SU-DHL-6 (cell line): ENCODE measurements around the gene PMEPA1.

Experiments
- H2AFZ ChIP-seq: fragments of 200-600 bp; sonication (generic); 2 replicates; pipeline ENCODE4 v1.6.1; 2014; ENCODE audit warnings: low read depth, mild to moderate bottlenecking, moderate library complexity, mixed read lengths, antibody characterized with exemption, low read length; ENCODE audit not compliant: severe bottlenecking
- H3F3A ChIP-seq: fragments of 200-600 bp; shearing (Covaris generic); 2 replicates; pipeline ENCODE4 v1.6.0; 2016; ENCODE audit warnings: antibody characterized with exemption, mild to moderate bottlenecking; ENCODE audit not compliant: insufficient read depth
- H3K27ac ChIP-seq: fragments of 200-600 bp; sonication (generic); 2 replicates; pipeline ENCODE4 v1.5.1; 2016; ENCODE audit warnings: low read depth, mild to moderate bottlenecking, low read length, moderate library complexity, mixed read lengths
- H3K27me3 ChIP-seq: fragments of 200-600 bp; sonication (generic), shearing (Covaris generic); 2 replicates; pipeline ENCODE4 v1.6.0; 2014; ENCODE audit warnings: mild to moderate bottlenecking, low read length
- H3K36me3 ChIP-seq: fragments of 200-600 bp; sonication (generic); 2 replicates; pipeline ENCODE4 v1.6.1; 2014; ENCODE audit warnings: mild to moderate bottlenecking, low read length, mixed read lengths
- H3K4me2 ChIP-seq: fragments of 300-600, 200-600 bp; shearing (Covaris generic), sonication (generic); 2 replicates; pipeline ENCODE4 v1.6.0; 2014; ENCODE audit warnings: low read length, low read depth, mild to moderate bottlenecking; ENCODE audit not compliant: poor library complexity, severe bottlenecking
- H3K4me3 ChIP-seq: fragments of 200-600 bp; sonication (generic); 2 replicates; pipeline ENCODE4 v1.5.1; 2014; ENCODE audit warnings: antibody characterized with exemption, low read length, mild to moderate bottlenecking, mixed read lengths; ENCODE audit not compliant: insufficient read depth, poor library complexity, severe bottlenecking
- H3K79me2 ChIP-seq: fragments of 200-600 bp; sonication (generic); 2 replicates; pipeline ENCODE4 v1.6.1; 2014; ENCODE audit warnings: mild to moderate bottlenecking, low read length, moderate library complexity; ENCODE audit not compliant: insufficient read depth
- H3K9ac ChIP-seq: fragments of 200-600 bp; sonication (generic); 2 replicates; pipeline ENCODE4 v1.7.0; 2014; ENCODE audit warnings: mild to moderate bottlenecking, low read length
- H3K9me2 ChIP-seq: fragments of 200-600 bp; sonication (generic); replicated peaks from 2 replicates; pipeline ENCODE4 v1.6.1; 2014; ENCODE audit warnings: low read length; ENCODE audit not compliant: insufficient read depth
- H3K9me3 ChIP-seq: fragments of 200-600 bp; sonication (generic); 2 replicates; pipeline ENCODE4 v1.6.1; 2014; ENCODE audit warnings: low read length, mixed read lengths; ENCODE audit not compliant: insufficient read depth
- H4K20me1 ChIP-seq: fragments of 200-600 bp; sonication (generic); 2 replicates; pipeline ENCODE4 v1.6.1; 2014; ENCODE audit warnings: low read depth, mild to moderate bottlenecking, antibody characterized with exemption, low read length, moderate library complexity, mixed read lengths
- CTCF ChIP-seq: fragments of 200-600 bp; sonication (generic); IDR thresholded peaks from one replicate; pipeline ENCODE4 v1.5.1; 2017; ENCODE audit warnings: antibody characterized with exemption, mild to moderate bottlenecking, low read length, moderate library complexity; ENCODE audit not compliant: insufficient read depth, poor library complexity, severe bottlenecking
- EZH2phosphoT487 ChIP-seq: fragments of 200-600 bp; sonication (generic), shearing (Covaris generic); conservative IDR thresholded peaks from 2 replicates; pipeline ENCODE4 v1.6.1; 2018; ENCODE audit warnings: mild to moderate bottlenecking, antibody characterized with exemption, low read length, moderate library complexity, mixed read lengths

PMEPA1 gene

GRCh38 chr20:57627339-57627738, 82.5 kb downstream of the PMEPA1 start:
- H3F3A ChIP-seq, result no peaks in the 10 kb centered on the region
- TF ChIP-seq EZH2phosphoT487, result no peak
- no peak for TF ChIP-seq CTCF
- no peak overlapping the region for H2AFZ ChIP-seq
- H3K27ac ChIP-seq, result no peak overlapping the region
- H4K20me1 ChIP-seq, result no peaks in the 10 kb centered on the region
- H3K9me3 ChIP-seq, result peaks cover 7% of the 10 kb centered on the region; the same call in 1 of the 2 replicates
- H3K4me3 ChIP-seq, result no peak overlapping the region
- no peaks in the 10 kb centered on the region for H3K36me3 ChIP-seq
- H3K9me2 ChIP-seq, result no peaks in the 10 kb centered on the region
- no peaks in the 10 kb centered on the region; the same call in 1 of the 2 replicates for H3K27me3 ChIP-seq
- H3K79me2 ChIP-seq, result no peaks in the 10 kb centered on the region
- no peak overlapping the region for H3K9ac ChIP-seq
- H3K4me2 ChIP-seq, result no peak overlapping the region

GRCh38 chr20:57625978-57626377, 83.8 kb downstream of the PMEPA1 start:
- Histone ChIP-seq H3K4me3 (no peak overlapping the region), H3K36me3 (no peaks in the 10 kb centered on the region), H3K27me3 (no peaks in the 10 kb centered on the region; the same call in 1 of the 2 replicates), H4K20me1 (no peaks in the 10 kb centered on the region), H3K9me2 (no peaks in the 10 kb centered on the region), H3K4me2 (no peak overlapping the region), H3F3A (no peaks in the 10 kb centered on the region), H3K9ac (no peak overlapping the region), H3K79me2 (no peaks in the 10 kb centered on the region), H2AFZ (no peak overlapping the region), H3K9me3 (peaks cover 7% of the 10 kb centered on the region; the same call in 1 of the 2 replicates), H3K27ac (no peak overlapping the region)
- no peak for TF ChIP-seq EZH2phosphoT487
- TF ChIP-seq CTCF, result no peak

GRCh38 chr20:57625181-57625958, 84.4 kb downstream of the PMEPA1 start:
- H3F3A ChIP-seq, result peaks cover 5% of the 10 kb centered on the region
- peaks cover 7% of the 10 kb centered on the region; the same call in 1 of the 2 replicates for H3K9me3 ChIP-seq
- H3K9me2 ChIP-seq, result no peaks in the 10 kb centered on the region
- H3K79me2 ChIP-seq, result no peaks in the 10 kb centered on the region
- no peak for TF ChIP-seq EZH2phosphoT487
- TF ChIP-seq CTCF, result no peak
- H3K4me2 ChIP-seq, result no peak overlapping the region
- H3K9ac ChIP-seq, result no peak overlapping the region
- no peaks in the 10 kb centered on the region for H4K20me1 ChIP-seq
- no peaks in the 10 kb centered on the region for H3K36me3 ChIP-seq
- no peak overlapping the region for H3K27ac ChIP-seq
- no peak overlapping the region for H3K4me3 ChIP-seq
- H2AFZ ChIP-seq, result no peak overlapping the region
- H3K27me3 ChIP-seq, result no peaks in the 10 kb centered on the region; the same call in 1 of the 2 replicates
